Measurements from ENCODE around the gene GTPBP10. TPM values are rescaled to one million over a fixed set of nuclear protein-coding genes. Genes with fewer than 3 reads are reported as not detected.

Gene GTPBP10
- total and polyA plus RNA-seq, 7 donors, result 9.7 to 16.8 (median 11.6) TPM

DNA sequence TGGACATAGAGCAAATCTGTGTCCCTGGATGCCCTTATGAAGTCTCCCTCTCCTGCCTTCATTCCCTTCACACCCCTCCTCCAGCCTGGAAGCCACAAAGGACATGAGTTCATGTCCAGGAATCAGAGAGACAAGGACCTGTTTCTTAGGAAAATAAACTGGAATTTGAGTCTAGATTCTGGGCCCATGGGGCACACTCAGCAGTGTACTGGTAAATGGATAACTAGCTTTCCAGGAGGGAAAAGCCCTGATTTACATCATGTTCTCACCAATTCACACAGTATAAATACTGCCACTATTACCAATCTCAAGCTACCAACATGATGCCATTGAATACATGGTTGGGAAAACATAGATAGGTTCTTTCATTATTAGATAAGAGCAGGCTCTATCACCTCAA is 35.3 kb upstream of the GTPBP10 start:
- Histone ChIP-seq H3K9me3 (no peaks in the 10 kb centered on the region), H3K4me3 (no peak overlapping the region), H3K36me3 (peaks cover 0 to 36% (median 0%) of the 10 kb centered on the region in 4 donors), H3K27ac (no peak overlapping the region), H3K27me3 (no peaks in the 10 kb centered on the region), H3K4me1 (no peaks in the 10 kb centered on the region)
- intact Hi-C loops (cut with DNase I), result loop anchor here (10.0 kb wide), 1 partner anchor 114 kb away; no protein-coding TSS in a partner anchor
- TF ChIP-seq EP300 (IDR thresholded peaks at IDR 0.05) (no peak), POLR2A (IDR thresholded peaks at IDR 0.05) (no peak), POLR2AphosphoS5 (IDR thresholded peaks at IDR 0.05) (no peak)
- TF ChIP-seq, protein P1, sequence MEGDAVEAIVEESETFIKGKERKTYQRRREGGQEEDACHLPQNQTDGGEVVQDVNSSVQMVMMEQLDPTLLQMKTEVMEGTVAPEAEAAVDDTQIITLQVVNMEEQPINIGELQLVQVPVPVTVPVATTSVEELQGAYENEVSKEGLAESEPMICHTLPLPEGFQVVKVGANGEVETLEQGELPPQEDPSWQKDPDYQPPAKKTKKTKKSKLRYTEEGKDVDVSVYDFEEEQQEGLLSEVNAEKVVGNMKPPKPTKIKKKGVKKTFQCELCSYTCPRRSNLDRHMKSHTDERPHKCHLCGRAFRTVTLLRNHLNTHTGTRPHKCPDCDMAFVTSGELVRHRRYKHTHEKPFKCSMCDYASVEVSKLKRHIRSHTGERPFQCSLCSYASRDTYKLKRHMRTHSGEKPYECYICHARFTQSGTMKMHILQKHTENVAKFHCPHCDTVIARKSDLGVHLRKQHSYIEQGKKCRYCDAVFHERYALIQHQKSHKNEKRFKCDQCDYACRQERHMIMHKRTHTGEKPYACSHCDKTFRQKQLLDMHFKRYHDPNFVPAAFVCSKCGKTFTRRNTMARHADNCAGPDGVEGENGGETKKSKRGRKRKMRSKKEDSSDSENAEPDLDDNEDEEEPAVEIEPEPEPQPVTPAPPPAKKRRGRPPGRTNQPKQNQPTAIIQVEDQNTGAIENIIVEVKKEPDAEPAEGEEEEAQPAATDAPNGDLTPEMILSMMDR (IDR thresholded peaks at IDR 0.05), result no peak
- no peak for DNase-seq

DNA sequence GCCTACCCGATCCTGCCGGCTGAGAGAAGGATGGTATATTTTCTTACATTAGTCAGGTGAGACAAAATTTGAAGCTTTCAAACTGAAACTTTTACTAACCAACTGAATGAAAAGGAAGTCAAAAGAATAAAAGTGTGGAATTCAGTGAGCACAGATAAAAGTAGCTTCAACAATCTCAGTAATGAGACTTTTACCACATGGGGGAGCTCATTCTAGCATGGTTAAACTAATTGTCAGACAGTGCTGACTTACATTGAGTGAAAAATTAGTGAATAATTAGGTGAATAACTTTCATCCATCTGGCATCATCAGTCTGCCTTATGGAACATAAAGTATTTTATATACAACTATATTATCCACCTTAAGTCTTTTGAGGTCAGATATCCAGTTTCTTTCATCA is 33.8 kb upstream of the GTPBP10 start:
- no peaks in the 10 kb centered on the region for H3K27me3 ChIP-seq
- H3K4me1 ChIP-seq, result no peaks in the 10 kb centered on the region
- no peaks in the 10 kb centered on the region for H3K9me3 ChIP-seq
- H3K4me3 ChIP-seq, result no peak overlapping the region
- 93 to 98% methylated on average over 2 of the region's 2 CpGs for WGBS, 2 donors
- no peak overlapping the region for H3K27ac ChIP-seq
- TF ChIP-seq POLR2AphosphoS5 (IDR thresholded peaks at IDR 0.05) (no peak), POLR2A (IDR thresholded peaks at IDR 0.05) (no peak), EP300 (IDR thresholded peaks at IDR 0.05) (no peak)
- TF ChIP-seq, protein P1 (IDR thresholded peaks at IDR 0.05), result no peak
- peaks cover 0 to 33% (median 0%) of the 10 kb centered on the region in 4 donors for H3K36me3 ChIP-seq
- intact Hi-C loops (cut with DNase I), result loop anchor here (10.0 kb wide), 1 partner anchor 112 kb away; no protein-coding TSS in a partner anchor
- no peak for DNase-seq

DNA sequence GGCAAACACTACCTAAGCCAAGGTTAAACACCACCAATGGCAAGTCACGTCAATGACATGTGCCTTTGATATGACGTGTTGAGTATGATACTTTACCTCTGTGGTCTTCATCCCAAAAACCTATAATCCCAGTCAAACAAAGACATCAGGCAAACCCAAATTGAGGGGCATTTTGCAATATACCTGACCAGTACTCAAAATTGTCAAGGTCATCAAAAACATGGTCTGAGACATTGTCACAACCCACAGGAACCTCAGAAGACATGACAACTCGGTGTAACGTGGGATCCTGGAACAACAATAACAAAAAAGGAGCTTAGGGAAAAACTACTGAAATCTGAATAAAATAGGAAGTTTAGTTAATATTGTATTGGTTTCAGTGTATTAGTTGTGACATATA is 32.6 kb upstream of the GTPBP10 start:
- H3K27ac ChIP-seq, result no peak overlapping the region
- peaks cover 0 to 4% (median 0%) of the 10 kb centered on the region in 3 donors for H3K27me3 ChIP-seq
- H3K36me3 ChIP-seq, result peaks cover 0 to 21% (median 0%) of the 10 kb centered on the region in 4 donors
- H3K4me3 ChIP-seq, result no peak overlapping the region
- TF ChIP-seq EP300 (IDR thresholded peaks at IDR 0.05) (no peak), POLR2A (IDR thresholded peaks at IDR 0.05) (no peak), POLR2AphosphoS5 (IDR thresholded peaks at IDR 0.05) (no peak)
- TF ChIP-seq, protein P1 (IDR thresholded peaks at IDR 0.05), result no peak
- 70 to 73% methylated on average over 4 of the region's 4 CpGs for WGBS, 2 donors
- intact Hi-C loops (cut with DNase I), result loop anchor here (10.0 kb wide), 1 partner anchor 111 kb away; no protein-coding TSS in a partner anchor
- no peaks in the 10 kb centered on the region for H3K4me1 ChIP-seq
- DNase-seq, result no peak
- H3K9me3 ChIP-seq, result no peaks in the 10 kb centered on the region

DNA sequence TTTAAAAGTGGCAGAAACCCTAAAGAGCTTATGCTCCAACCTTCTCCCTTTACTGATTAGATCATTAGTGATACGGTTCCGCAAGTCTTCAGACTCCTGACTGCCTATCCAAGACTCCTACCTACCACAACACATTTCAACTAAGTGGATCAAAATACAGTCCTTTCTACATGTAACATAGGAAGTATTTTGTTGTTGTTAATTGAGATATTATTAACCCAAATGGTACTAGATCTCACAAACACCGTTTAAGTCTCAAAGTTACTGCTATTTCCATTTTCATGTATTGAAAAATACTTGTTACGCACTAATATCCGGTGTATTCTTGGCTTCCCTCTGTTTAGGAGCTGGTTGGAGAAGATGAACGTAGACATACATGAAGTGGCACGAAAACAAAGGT is 26.5 kb upstream of the GTPBP10 start:
- H3K4me3 ChIP-seq, result no peak overlapping the region
- no peak for DNase-seq
- no peak overlapping the region for H3K27ac ChIP-seq
- intact Hi-C loops (cut with DNase I), result no loop called here
- peaks cover 0 to 11% (median 9%) of the 10 kb centered on the region in 4 donors for H3K4me1 ChIP-seq
- H3K36me3 ChIP-seq, result no peaks in the 10 kb centered on the region
- H3K27me3 ChIP-seq, result peaks cover 4 to 45% (median 22%) of the 10 kb centered on the region in 3 donors
- WGBS, 2 donors, result 87 to 91% methylated on average over 7 of the region's 7 CpGs
- TF ChIP-seq POLR2AphosphoS5 (IDR thresholded peaks at IDR 0.05) (no peak), EP300 (IDR thresholded peaks at IDR 0.05) (no peak), POLR2A (IDR thresholded peaks at IDR 0.05) (no peak)
- TF ChIP-seq, protein P1 (IDR thresholded peaks at IDR 0.05), result no peak
- H3K9me3 ChIP-seq, result no peaks in the 10 kb centered on the region

DNA sequence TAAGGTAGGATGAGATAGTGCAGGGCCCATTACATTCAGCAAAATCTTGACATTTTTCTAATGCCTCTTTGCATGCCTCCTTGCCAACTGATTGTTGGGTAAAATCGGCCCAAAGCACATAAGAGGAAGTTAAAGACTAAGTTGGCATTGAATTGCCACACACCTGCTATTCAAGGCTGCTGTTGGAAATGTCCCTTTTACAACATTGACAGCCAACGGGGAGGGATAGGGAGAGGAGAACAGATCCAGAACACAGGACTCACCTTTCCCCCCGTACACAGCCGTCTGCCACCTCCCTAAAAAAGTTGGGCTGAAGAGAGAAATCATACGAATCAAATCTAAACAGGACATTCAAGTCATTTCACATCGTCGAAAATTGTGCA is 26.1 kb upstream of the GTPBP10 start:
- Histone ChIP-seq H3K36me3 (no peaks in the 10 kb centered on the region), H3K9me3 (no peaks in the 10 kb centered on the region), H3K27ac (no peak overlapping the region), H3K4me1 (peaks cover 0 to 11% (median 9%) of the 10 kb centered on the region in 4 donors), H3K4me3 (no peak overlapping the region), H3K27me3 (peaks cover 4 to 45% (median 22%) of the 10 kb centered on the region in 3 donors)
- intact Hi-C loops (cut with DNase I), result no loop called here
- WGBS, 2 donors, result 11 to 41% methylated on average over 7 of the region's 7 CpGs
- TF ChIP-seq, protein P1 (IDR thresholded peaks at IDR 0.05), result no peak
- TF ChIP-seq POLR2AphosphoS5 (IDR thresholded peaks at IDR 0.05) (no peak), EP300 (IDR thresholded peaks at IDR 0.05) (no peak)
- DNase-seq, result no peak

Measured in sigmoid colon (tissue), 7 donors.